PFSK-1 (cell line): Measurements from ENCODE around the gene MYO7A.

Experiments used
- FOXP2 ChIP-seq: optimal IDR thresholded peaks from 2 replicates; pipeline ENCODE3; 2011; ENCODE audit warnings: borderline replicate concordance, control low read depth, inconsistent platforms; ENCODE audit not compliant: insufficient read depth; ENCODE audit errors: extremely low read length, extremely low read depth
- POLR2AphosphoS5 ChIP-seq: IDR thresholded peaks from 2 replicates; pipeline ENCODE4 v1.6.1; 2012; ENCODE audit warnings: low read depth, mild to moderate bottlenecking, control low read depth, low read length, moderate library complexity
- REST ChIP-seq, 2 experiments: IDR thresholded peaks; 2 replicates each; pipeline versions ENCODE4 v1.6.1 to v1.8.0; 2011 to 2012; ENCODE audit warnings: low read depth in 2 of 2, low read length in 2 of 2, control low read depth in 1 of 2, inconsistent platforms in 1 of 2, mild to moderate bottlenecking in 1 of 2, moderate library complexity in 1 of 2; ENCODE audit not compliant: insufficient read depth in 1 of 2
- SIN3A ChIP-seq: IDR thresholded peaks from 2 replicates; pipeline ENCODE4 v1.6.1; 2012; ENCODE audit warnings: mild to moderate bottlenecking, low read length, moderate library complexity, borderline replicate concordance; ENCODE audit not compliant: insufficient read depth
- TAF1 ChIP-seq: IDR thresholded peaks from 2 replicates; pipeline ENCODE4 v1.6.1; 2012; ENCODE audit warnings: low read length, control low read depth, borderline replicate concordance; ENCODE audit not compliant: insufficient read depth

Gene MYO7A

DNA sequence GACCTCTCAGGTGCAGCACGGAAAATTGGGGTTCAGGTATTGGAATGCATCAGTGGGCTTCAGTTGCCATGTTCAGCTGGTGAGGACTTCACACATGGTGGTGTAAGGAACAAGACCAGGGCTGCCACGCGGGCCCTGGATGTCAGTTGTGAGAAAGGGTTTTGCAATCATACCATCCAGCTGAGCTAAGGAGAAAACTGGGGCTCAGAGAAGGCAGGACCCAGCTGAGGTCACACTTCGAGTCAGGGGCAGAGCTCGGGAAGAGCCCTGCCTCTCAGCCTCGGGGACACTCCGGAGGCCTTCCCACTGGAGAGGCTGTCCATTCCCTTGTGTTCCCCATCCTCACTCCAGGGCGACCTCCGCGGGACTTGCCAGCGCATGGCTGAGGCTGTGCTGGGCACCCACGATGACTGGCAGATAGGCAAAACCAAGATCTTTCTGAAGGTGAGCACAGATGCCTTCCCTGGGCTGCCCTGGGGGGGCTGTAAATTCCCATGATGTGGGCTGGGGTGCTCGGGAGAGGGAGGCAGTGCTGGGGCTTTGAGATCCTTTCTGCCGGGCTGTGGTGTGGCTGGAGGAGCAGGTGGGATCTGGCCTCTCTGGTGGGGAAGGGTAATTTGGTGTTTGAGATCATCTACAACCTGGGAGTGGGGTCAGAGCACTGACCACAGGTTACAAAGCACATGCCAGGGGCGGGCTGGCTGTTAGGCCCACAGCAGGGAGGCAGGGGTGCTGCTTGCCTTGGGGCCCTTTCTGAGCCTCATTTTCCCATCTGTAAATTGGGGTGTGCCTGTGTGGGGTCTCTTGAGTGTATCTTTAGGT is 47.2 kb downstream of the MYO7A start:
- TF ChIP-seq SIN3A (no peak), REST (IDR thresholded peaks at IDR 0.05; ENCODE audit: insufficient read depth in 1 of 2, low read depth in 2 of 2, low read length in 2 of 2) (no peak), POLR2AphosphoS5 (no peak), FOXP2 (no peak), TAF1 (no peak)

DNA sequence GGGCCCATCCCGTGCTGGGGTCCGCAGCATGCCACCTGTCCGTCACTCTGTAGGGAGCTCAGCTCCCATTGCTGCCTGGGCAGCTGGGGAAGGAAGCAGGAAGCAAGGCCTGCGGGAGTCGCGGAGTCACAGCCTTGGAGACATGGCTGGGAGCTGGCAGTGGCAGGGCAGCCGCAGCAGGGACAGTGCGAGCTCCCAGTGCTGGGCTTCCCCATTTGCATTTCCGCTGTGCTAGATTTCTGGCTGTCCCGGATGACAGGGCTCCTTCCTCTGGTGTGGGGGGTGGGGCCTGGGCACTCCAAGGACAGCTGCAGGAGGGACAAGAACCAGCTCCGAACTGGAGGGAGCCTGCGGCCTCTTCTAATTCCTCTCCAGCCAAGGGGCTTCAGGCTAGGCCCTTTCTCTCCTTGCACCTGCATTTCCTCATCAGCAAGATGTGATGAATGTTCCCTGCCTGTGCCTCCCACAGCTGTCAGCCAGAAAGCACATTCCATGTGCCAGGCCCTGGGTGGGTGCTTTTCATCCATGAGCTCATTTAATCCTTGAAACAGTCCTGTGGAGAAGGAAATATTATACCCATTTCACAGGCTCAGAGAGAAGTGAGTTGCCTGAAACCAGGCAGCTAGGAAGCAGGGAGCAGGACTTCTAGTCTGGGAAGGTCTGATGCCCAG is 48.0 kb downstream of the MYO7A start:
- TF ChIP-seq TAF1 (no peak), REST (IDR thresholded peaks at IDR 0.05; ENCODE audit: insufficient read depth in 1 of 2, low read depth in 2 of 2, low read length in 2 of 2) (no peak), FOXP2 (no peak), SIN3A (no peak), POLR2AphosphoS5 (no peak)

- TF ChIP-seq POLR2AphosphoS5 (no peak), REST (IDR thresholded peaks at IDR 0.05; ENCODE audit: insufficient read depth in 1 of 2, low read depth in 2 of 2, low read length in 2 of 2) (no peak), TAF1 (no peak), FOXP2 (no peak), SIN3A (no peak)
Observed at GRCh38 chr11:77176996-77177395, 49.0 kb downstream of the MYO7A start.

GRCh38 chr11:77178150-77178549 is 50.1 kb downstream of the MYO7A start:
- no peak for TF ChIP-seq TAF1
- TF ChIP-seq FOXP2 = no peak
- TF ChIP-seq POLR2AphosphoS5 = no peak
- no peak for TF ChIP-seq REST (IDR thresholded peaks at IDR 0.05; ENCODE audit: insufficient read depth in 1 of 2, low read depth in 2 of 2, low read length in 2 of 2)
- no peak for TF ChIP-seq SIN3A
